GM23248 (cell line): ENCODE results near the gene EML4.

Experiments used
- EZH2 ChIP-seq: fragments of 200-600 bp; sonication (generic); IDR thresholded peaks from 2 replicates; pipeline ENCODE4 v1.6.1; 2018; ENCODE audit warnings: antibody characterized with exemption, mild to moderate bottlenecking; ENCODE audit not compliant: insufficient read depth, poor library complexity, severe bottlenecking
- EZH2phosphoT487 ChIP-seq: fragments of 200-600 bp; sonication (generic); IDR thresholded peaks from 2 replicates; pipeline ENCODE4 v1.6.1; 2018; ENCODE audit warnings: antibody characterized with exemption, moderate library complexity, mild to moderate bottlenecking, low read depth; ENCODE audit not compliant: insufficient read depth

- TF ChIP-seq EZH2phosphoT487 (no peak), EZH2 (no peak)
Observed at GRCh38 chr2:42136782-42137124, 32.4 kb upstream of the EML4 start.
